ENCODE data around the gene UMODL1. TPM values are rescaled to one million over a fixed set of nuclear protein-coding genes. Genes with fewer than 3 reads are reported as not detected.

The UMODL1 gene
- total RNA-seq, 2 experiments from 2014 or later = 0.42 to 0.49 TPM

DNA sequence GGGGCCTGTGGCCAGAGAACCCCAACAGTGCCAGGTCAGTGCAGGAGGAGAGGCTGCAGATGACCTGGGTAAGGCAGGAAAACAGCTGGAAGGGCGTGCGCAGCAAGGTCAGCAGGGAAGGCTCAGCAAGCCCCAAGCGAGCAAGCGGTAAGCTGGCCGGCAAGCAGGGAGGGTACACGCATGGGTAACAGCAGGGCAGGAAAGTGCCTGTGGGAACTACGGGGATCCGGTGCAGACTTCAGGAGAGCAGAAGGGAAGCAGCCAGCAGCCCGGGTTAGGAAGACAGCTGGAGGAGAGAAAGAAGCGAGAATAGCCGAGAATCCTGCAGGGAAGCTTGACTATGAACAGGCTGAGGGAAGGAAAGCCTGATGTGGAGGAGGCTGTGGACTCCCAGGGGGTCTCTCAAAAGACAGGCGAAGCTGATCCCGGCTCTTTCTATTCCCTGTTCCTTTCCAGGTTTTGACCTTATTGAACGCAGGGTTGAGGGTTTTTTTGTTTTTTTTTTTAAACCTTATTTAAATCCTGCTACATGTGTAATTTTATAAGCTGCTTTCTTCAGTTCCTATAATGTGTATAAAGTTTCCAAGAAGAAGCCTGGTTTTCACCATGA lies 20.9 kb downstream of the UMODL1 start:
- no peaks in the 10 kb centered on the region for H3K36me3 Mint-ChIP-seq (ENCODE audit: low read depth)
- intact Hi-C loops (cut with DNase I, micrococcal nuclease) = no loop called here
- no peak for ATAC-seq (ENCODE audit: poor library complexity)
- no peak overlapping the region for H3K4me3 ChIP-seq (ENCODE audit: low read length)
- H3K9me3 ChIP-seq (ENCODE audit: control insufficient read depth in 1 of 2, insufficient read depth in 1 of 2, low read length in 2 of 2) = peaks cover 0 to 13% of the 10 kb centered on the region in 2 experiments
- no peaks in the 10 kb centered on the region for H3K27me3 ChIP-seq (ENCODE audit: control insufficient read depth in 1 of 2, insufficient read depth in 2 of 2, low read length in 2 of 2)
- no peak overlapping the region for H3K4me3 Mint-ChIP-seq
- H3K4me1 Mint-ChIP-seq (ENCODE audit: low read depth) = peaks cover 28% of the 10 kb centered on the region
- no peaks in the 10 kb centered on the region for H3K36me3 ChIP-seq (ENCODE audit: insufficient read depth, low read length)
- POLR2A ChIA-PET = interaction anchor here (0.7 to 0.8 kb wide), 2 partner anchors 24 to 29 kb away, joined by 3 to 4 read pairs; no protein-coding TSS in a partner anchor
- H3K27ac ChIP-seq (ENCODE audit: low read depth in 1 of 2, low read length in 2 of 2) = no peak overlapping the region
- no peaks in the 10 kb centered on the region for H3K9me3 Mint-ChIP-seq
- no peaks in the 10 kb centered on the region for H3K27me3 Mint-ChIP-seq
- CTCF ChIA-PET = interaction anchor here (0.7 kb wide), 1 partner anchor 10 kb away, joined by 3 read pairs; no protein-coding TSS in a partner anchor
- no peak overlapping the region for H3K27ac Mint-ChIP-seq
- H3K4me1 ChIP-seq (ENCODE audit: insufficient read depth, low read length) = peaks cover 12% of the 10 kb centered on the region
- DNase-seq = no peak
- TF ChIP-seq CTCF (IDR thresholded peaks at IDR 0.05) = no peak

GRCh38 chr21:42092771-42093170 lies 21.7 kb downstream of the UMODL1 start:
- Mint-ChIP-seq H3K4me3 (no peak overlapping the region), H3K36me3 (ENCODE audit: low read depth) (no peaks in the 10 kb centered on the region), H3K9me3 (no peaks in the 10 kb centered on the region), H3K4me1 (ENCODE audit: low read depth) (peaks cover 28% of the 10 kb centered on the region), H3K27me3 (no peaks in the 10 kb centered on the region), H3K27ac (no peak overlapping the region)
- Histone ChIP-seq H3K9me3 (ENCODE audit: control insufficient read depth in 1 of 2, insufficient read depth in 1 of 2, low read length in 2 of 2) (peaks cover 0 to 13% of the 10 kb centered on the region in 2 experiments), H3K27ac (ENCODE audit: low read depth in 1 of 2, low read length in 2 of 2) (no peak overlapping the region), H3K4me3 (ENCODE audit: low read length) (no peak overlapping the region), H3K4me1 (ENCODE audit: insufficient read depth, low read length) (peaks cover 12% of the 10 kb centered on the region), H3K36me3 (ENCODE audit: insufficient read depth, low read length) (no peaks in the 10 kb centered on the region), H3K27me3 (ENCODE audit: control insufficient read depth in 1 of 2, insufficient read depth in 2 of 2, low read length in 2 of 2) (no peaks in the 10 kb centered on the region)
- no peak for DNase-seq
- ChIA-PET CTCF (no interaction called here), POLR2A (interaction anchor here (0.7 to 0.8 kb wide), 2 partner anchors 23 to 30 kb away, joined by 3 to 4 read pairs; no protein-coding TSS in a partner anchor)
- no peak for TF ChIP-seq CTCF (IDR thresholded peaks at IDR 0.05)
- ATAC-seq (ENCODE audit: poor library complexity) = no peak
- intact Hi-C loops (cut with DNase I, micrococcal nuclease) = no loop called here

GRCh38 chr21:42093186-42093585 lies 22.1 kb downstream of the UMODL1 start:
- H3K36me3 ChIP-seq (ENCODE audit: insufficient read depth, low read length) = no peaks in the 10 kb centered on the region
- ChIA-PET POLR2A (no interaction called here), CTCF (no interaction called here)
- peaks cover 0 to 13% of the 10 kb centered on the region in 2 experiments for H3K9me3 ChIP-seq (ENCODE audit: control insufficient read depth in 1 of 2, insufficient read depth in 1 of 2, low read length in 2 of 2)
- no peaks in the 10 kb centered on the region for H3K9me3 Mint-ChIP-seq
- H3K27me3 ChIP-seq (ENCODE audit: control insufficient read depth in 1 of 2, insufficient read depth in 2 of 2, low read length in 2 of 2) = no peaks in the 10 kb centered on the region
- H3K36me3 Mint-ChIP-seq (ENCODE audit: low read depth) = no peaks in the 10 kb centered on the region
- H3K4me3 ChIP-seq (ENCODE audit: low read length) = no peak overlapping the region
- H3K27me3 Mint-ChIP-seq = no peaks in the 10 kb centered on the region
- H3K27ac Mint-ChIP-seq = no peak overlapping the region
- peaks cover 25% of the 10 kb centered on the region for H3K4me1 Mint-ChIP-seq (ENCODE audit: low read depth)
- H3K4me1 ChIP-seq (ENCODE audit: insufficient read depth, low read length) = peaks cover 12% of the 10 kb centered on the region
- intact Hi-C loops (cut with DNase I, micrococcal nuclease) = no loop called here
- ATAC-seq (ENCODE audit: poor library complexity) = no peak
- H3K27ac ChIP-seq (ENCODE audit: low read depth in 1 of 2, low read length in 2 of 2) = no peak overlapping the region
- H3K4me3 Mint-ChIP-seq = no peak overlapping the region
- no peak for DNase-seq
- no peak for TF ChIP-seq CTCF (IDR thresholded peaks at IDR 0.05)

Data from CD4-positive, alpha-beta T cell (primary cell).